B cell (primary cell): ENCODE results near the gene ITPK1. TPM values are rescaled to one million over a fixed set of nuclear protein-coding genes. Genes with fewer than 3 reads are reported as not detected.

Experiments
- ATAC-seq: fragments of 200-7000 bp; cut with Tn5 transposase; one replicate; pipeline ENCODE4 v1.10.0; 2021; ENCODE audit warnings: low read depth, mild to moderate bottlenecking, moderate number of reproducible peaks, moderate library complexity
- CTCF ChIA-PET: fragments of 350-600 bp; sonication (Branson Sonifier 250); formaldehyde crosslinking; loops from one replicate; lab custom pipeline; 2021; ENCODE audit warnings: antibody characterized with exemption, inconsistent platforms; lab: Charles Lee
- POLR2A ChIA-PET: fragments of 350-600 bp; sonication (Branson Sonifier 250); formaldehyde crosslinking; loops from one replicate; lab custom pipeline; 2021; ENCODE audit warnings: antibody characterized with exemption; lab: Charles Lee
- DNase-seq: peaks from one replicate; pipeline ENCODE4 v3.0.0; 2013
- H2AFZ ChIP-seq: 2 replicates; pipeline ENCODE4 v1.6.1; 2012; ENCODE audit warnings: mild to moderate bottlenecking, low read depth, low read length; ENCODE audit not compliant: insufficient read depth, poor library complexity, severe bottlenecking
- H3K27ac ChIP-seq, 2 donors: 1 replicate in 1 of 2; 2 replicates in 1 of 2; pipeline ENCODE4 v1.5.1; 2012 to 2013; ENCODE audit warnings: low read length in 2 of 2, mild to moderate bottlenecking in 2 of 2, moderate library complexity in 1 of 2
- H3K27me3 ChIP-seq, 4 experiments: fragments of 200-600 bp in 1 of 4; sonication (generic) in 1 of 4; replicated peaks in 1 of 4; 1 replicate in 2 of 4; 2 replicates in 2 of 4; pipeline versions ENCODE4 v1.6.1 to v1.7.0; 2013 to 2016; ENCODE audit warnings: low read length in 3 of 4, mild to moderate bottlenecking in 2 of 4, mixed read lengths in 1 of 4, moderate library complexity in 1 of 4; ENCODE audit not compliant: insufficient read depth in 4 of 4, control insufficient read depth in 3 of 4; ENCODE audit errors: control extremely low read depth in 1 of 4
- H3K36me3 ChIP-seq, 2 experiments: replicated peaks in 1 of 2; 1 replicate in 1 of 2; 2 replicates in 1 of 2; pipeline versions ENCODE4 v1.6.1 to v1.7.1; 2013; ENCODE audit warnings: low read length in 1 of 2; ENCODE audit not compliant: insufficient read depth in 2 of 2, control insufficient read depth in 1 of 2; ENCODE audit errors: control extremely low read depth in 1 of 2, extremely low read depth in 1 of 2
- H3K4me1 ChIP-seq, 2 donors: fragments of 200-600 bp in 1 of 2; sonication (generic) in 1 of 2; 1 replicate in 1 of 2; 2 replicates in 1 of 2; pipeline versions ENCODE4 v1.5.1 to v1.6.1; 2013 to 2017; ENCODE audit warnings: low read length in 2 of 2; ENCODE audit not compliant: control insufficient read depth in 2 of 2, insufficient read depth in 2 of 2
- H3K4me2 ChIP-seq: replicated peaks from 2 replicates; pipeline ENCODE3; 2012; ENCODE audit warnings: mild to moderate bottlenecking, low read depth, low read length; ENCODE audit not compliant: poor library complexity, severe bottlenecking
- H3K4me3 ChIP-seq, 5 experiments: fragments of 200-600 bp in 1 of 5; sonication (generic) in 1 of 5; 1 replicate in 3 of 5; 2 replicates in 2 of 5; pipeline versions ENCODE4 v1.5.1 to v1.7.0; 2011 to 2016; ENCODE audit warnings: low read length in 4 of 5, mild to moderate bottlenecking in 4 of 5, low read depth in 2 of 5, control low read depth in 1 of 5, moderate library complexity in 1 of 5; ENCODE audit not compliant: insufficient read depth in 1 of 5; ENCODE audit errors: control extremely low read depth in 1 of 5, extremely low read depth in 1 of 5
- H3K79me2 ChIP-seq: fragments of 200-600 bp; sonication (generic); one replicate; pipeline ENCODE4 v1.6.0; 2016; ENCODE audit warnings: low read length; ENCODE audit not compliant: control insufficient read depth, insufficient read depth
- H3K9ac ChIP-seq: fragments of 200-600 bp; sonication (generic); 2 replicates; pipeline ENCODE4 v1.6.1; 2017; ENCODE audit warnings: mild to moderate bottlenecking, low read length, moderate library complexity
- H3K9me3 ChIP-seq, 3 donors: one replicate each; pipeline versions ENCODE4 v1.6.1 to v1.7.1; 2013; ENCODE audit warnings: low read length in 2 of 3; ENCODE audit not compliant: control insufficient read depth in 2 of 3, insufficient read depth in 1 of 3; ENCODE audit errors: control extremely low read depth in 1 of 3
- H4K20me1 ChIP-seq: 2 replicates; pipeline ENCODE4 v1.6.0; 2012; ENCODE audit warnings: mild to moderate bottlenecking, low read length; ENCODE audit not compliant: insufficient read depth, control insufficient read depth, poor library complexity, severe bottlenecking
- H3K27ac Mint-ChIP-seq: one replicate; pipeline ENCODE4 v1.8.0; 2021; ENCODE audit warnings: mixed read lengths
- H3K27me3 Mint-ChIP-seq: one replicate; pipeline ENCODE4 v1.8.0; 2021; ENCODE audit warnings: mixed read lengths
- H3K4me1 Mint-ChIP-seq: one replicate; pipeline ENCODE4 v1.8.0; 2021; ENCODE audit warnings: mixed read lengths
- H3K4me3 Mint-ChIP-seq: one replicate; pipeline ENCODE4 v1.8.0; 2021; ENCODE audit warnings: mixed read lengths
- H3K9me3 Mint-ChIP-seq: one replicate; pipeline ENCODE4 v1.8.0; 2022; ENCODE audit warnings: mixed read lengths; ENCODE audit not compliant: insufficient read depth
- EZH2 ChIP-seq: IDR thresholded peaks from 2 replicates; pipeline ENCODE4 v1.6.1; 2012; ENCODE audit warnings: borderline replicate concordance, low read depth, mild to moderate bottlenecking, moderate library complexity, low read length; ENCODE audit not compliant: insufficient read depth, poor library complexity, severe bottlenecking
- WGBS: methylation state at CpG from one replicate; pipeline ENCODE4 v1.1.5; 2013; ENCODE audit warnings: missing lambda C conversion rate; ENCODE audit not compliant: insufficient coverage; 5-methylcytosine and 5-hydroxymethylcytosine counted together
- intact Hi-C: fragments of 100-400 bp; cut with micrococcal nuclease; formaldehyde crosslinking; loops from one replicate; pipeline ENCODE4 v1.10.0; 2022
- polyA plus RNA-seq: library from polyadenylated mRNA; depleted of rRNA; stranded (reverse); fragments of >200 nt; gene quantifications from 2 replicates; pipeline ENCODE4 v1.2.3, GENCODE V29; 2012
- total RNA-seq, 2 donors: library from RNA; stranded (reverse); fragments of 120-200 nt in 1 of 2; gene quantifications; 1 replicate in 1 of 2; 2 replicates in 1 of 2; pipeline versions ENCODE4 v1.2.3 to v1.2.4, GENCODE V29; 2013 to 2022
- TF ChIP-seq, protein P1 (sequence below): fragments of 200-600 bp; IDR thresholded peaks from one replicate; pipeline ENCODE4 v1.8.0; 2022; ENCODE audit warnings: antibody characterized with exemption, mild to moderate bottlenecking

Gene ITPK1
- total and polyA plus RNA-seq, 2 donors (not counting 1 experiment from before 2014, with no cell fraction given) = 46.0 to 46.9 TPM

DNA sequence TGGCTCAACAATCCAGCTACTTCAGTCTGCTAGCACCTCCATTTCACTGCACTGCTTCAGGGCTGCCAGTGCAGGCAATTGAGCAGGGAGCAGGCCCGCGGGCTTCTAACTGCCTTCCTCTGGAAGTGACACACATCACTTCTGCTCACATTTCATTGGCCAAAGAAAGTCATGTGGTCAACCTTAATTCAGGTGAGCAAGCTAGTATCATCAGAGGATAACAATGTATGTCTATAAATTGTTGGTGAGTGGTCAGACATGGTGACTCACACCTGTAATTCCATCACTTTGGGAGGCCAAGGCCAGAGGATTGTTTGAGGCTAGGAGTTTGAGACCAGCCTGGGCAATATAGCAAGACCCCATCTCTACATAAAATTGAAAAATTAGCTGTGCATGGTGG lies 215.1 kb downstream of the ITPK1 start:
- intact Hi-C loops = no loop called here
- WGBS = 100% methylated on average over 2 of the region's 2 CpGs
- POLR2A ChIA-PET = no interaction called here
- TF ChIP-seq EZH2 = no peak
- TF ChIP-seq, protein P1, sequence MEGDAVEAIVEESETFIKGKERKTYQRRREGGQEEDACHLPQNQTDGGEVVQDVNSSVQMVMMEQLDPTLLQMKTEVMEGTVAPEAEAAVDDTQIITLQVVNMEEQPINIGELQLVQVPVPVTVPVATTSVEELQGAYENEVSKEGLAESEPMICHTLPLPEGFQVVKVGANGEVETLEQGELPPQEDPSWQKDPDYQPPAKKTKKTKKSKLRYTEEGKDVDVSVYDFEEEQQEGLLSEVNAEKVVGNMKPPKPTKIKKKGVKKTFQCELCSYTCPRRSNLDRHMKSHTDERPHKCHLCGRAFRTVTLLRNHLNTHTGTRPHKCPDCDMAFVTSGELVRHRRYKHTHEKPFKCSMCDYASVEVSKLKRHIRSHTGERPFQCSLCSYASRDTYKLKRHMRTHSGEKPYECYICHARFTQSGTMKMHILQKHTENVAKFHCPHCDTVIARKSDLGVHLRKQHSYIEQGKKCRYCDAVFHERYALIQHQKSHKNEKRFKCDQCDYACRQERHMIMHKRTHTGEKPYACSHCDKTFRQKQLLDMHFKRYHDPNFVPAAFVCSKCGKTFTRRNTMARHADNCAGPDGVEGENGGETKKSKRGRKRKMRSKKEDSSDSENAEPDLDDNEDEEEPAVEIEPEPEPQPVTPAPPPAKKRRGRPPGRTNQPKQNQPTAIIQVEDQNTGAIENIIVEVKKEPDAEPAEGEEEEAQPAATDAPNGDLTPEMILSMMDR = no peak
- H3K27ac Mint-ChIP-seq = no peak overlapping the region
- Histone ChIP-seq H3K4me3 (no peak overlapping the region), H3K4me1 (no peaks in the 10 kb centered on the region), H3K9ac (no peak overlapping the region), H3K4me2 (no peak overlapping the region), H3K27me3 (peaks cover 0 to 27% (median 5%) of the 10 kb centered on the region in 4 experiments), H4K20me1 (no peaks in the 10 kb centered on the region), H3K36me3 (no peaks in the 10 kb centered on the region), H3K79me2 (no peaks in the 10 kb centered on the region), H2AFZ (no peak overlapping the region), H3K27ac (no peak overlapping the region), H3K9me3 (peaks cover 0 to 25% (median 0%) of the 10 kb centered on the region in 3 donors)
- peaks cover 36% of the 10 kb centered on the region for H3K27me3 Mint-ChIP-seq
- CTCF ChIA-PET = no interaction called here
- H3K4me1 Mint-ChIP-seq = no peaks in the 10 kb centered on the region
- H3K4me3 Mint-ChIP-seq = no peak overlapping the region
- no peaks in the 10 kb centered on the region for H3K9me3 Mint-ChIP-seq
- DNase-seq (no peak), ATAC-seq (no peak)

DNA sequence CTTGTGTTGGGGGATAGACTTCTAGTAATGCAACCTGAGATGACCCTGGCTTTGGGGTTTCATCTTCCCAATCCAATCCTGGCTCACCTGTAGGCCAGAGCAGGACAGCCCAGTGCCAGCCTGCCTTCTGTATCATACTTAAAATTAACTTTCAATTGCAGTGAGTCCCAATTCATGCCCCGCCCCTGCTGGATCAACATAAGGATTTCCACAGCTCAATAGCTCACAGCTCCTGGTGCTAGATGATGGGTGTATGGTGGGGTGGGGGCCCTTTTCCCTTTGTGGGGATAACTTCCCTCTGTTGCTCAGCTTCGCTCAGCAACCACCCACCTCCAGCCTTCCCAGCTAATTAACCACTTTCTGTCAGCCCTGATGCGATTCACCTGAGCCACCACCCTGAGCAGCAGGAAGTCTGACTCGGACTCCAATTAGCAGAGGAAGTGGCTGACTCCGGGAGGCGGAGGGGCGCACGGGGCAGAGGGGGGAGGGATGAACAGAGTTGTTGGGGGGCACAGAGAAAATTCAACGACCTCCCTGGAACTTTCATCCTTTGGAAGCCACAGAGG lies 217.1 kb downstream of the ITPK1 start:
- 0% methylated on average over 1 of the region's 9 CpGs for WGBS
- Mint-ChIP-seq H3K4me1 (no peaks in the 10 kb centered on the region), H3K27me3 (peaks cover 47% of the 10 kb centered on the region), H3K27ac (no peak overlapping the region), H3K9me3 (no peaks in the 10 kb centered on the region), H3K4me3 (no peak overlapping the region)
- ChIA-PET POLR2A (no interaction called here), CTCF (no interaction called here)
- Histone ChIP-seq H3K79me2 (no peaks in the 10 kb centered on the region), H3K9ac (no peak overlapping the region), H3K4me1 (no peaks in the 10 kb centered on the region), H2AFZ (no peak overlapping the region), H4K20me1 (no peaks in the 10 kb centered on the region), H3K4me3 (no peak overlapping the region), H3K27me3 (peaks cover 0 to 26% (median 5%) of the 10 kb centered on the region in 4 experiments), H3K36me3 (no peaks in the 10 kb centered on the region), H3K9me3 (peaks cover 0 to 34% (median 0%) of the 10 kb centered on the region in 3 donors), H3K4me2 (no peak overlapping the region), H3K27ac (no peak overlapping the region)
- TF ChIP-seq EZH2 = no peak
- TF ChIP-seq, protein P1 = no peak
- ATAC-seq (no peak), DNase-seq (no peak)
- intact Hi-C loops = no loop called here
